Occipital lobe (tissue), 2 donors: ENCODE results near the gene CDR2L. TPM values are rescaled to one million over a fixed set of nuclear protein-coding genes. Genes with fewer than 3 reads are reported as not detected.
A peak's percentile ranks its signal among the peaks of the same experiment; 100 is the strongest.
"Not testable (repeated sequence)": the region's sequence is repeated elsewhere in the genome, so short reads cannot be mapped to it uniquely, and the experiment has no call there.

Source experiments
- DNase-seq: peaks from one replicate; lab custom pipeline; 2025; lab: John Stamatoyannopoulos, UW
- total RNA-seq: library from RNA; depleted of rRNA; stranded (reverse); fragments of >200 nt; gene quantifications from one replicate; pipeline ENCODE4 v1.2.3, GENCODE V29; 2014

Gene CDR2L
- total RNA-seq, 1 donor from 2014 or later = 4.5 TPM

GRCh38 chr17:74959826-74960515 is 27.5 kb upstream of the CDR2L start:
- DNase-seq = no peak

- DNase-seq = no peak
Observed at GRCh38 chr17:74960570-74961342, 26.7 kb upstream of the CDR2L start.

- DNase-seq = peak; percentile 67
Observed at GRCh38 chr17:74961657-74962350, 25.6 kb upstream of the CDR2L start.

- DNase-seq = peak; percentile 63
Observed at GRCh38 chr17:74962622-74963394, 24.6 kb upstream of the CDR2L start.

GRCh38 chr17:74963656-74964055 is 23.8 kb upstream of the CDR2L start:
- DNase-seq = no peak

- no peak for DNase-seq
Observed at GRCh38 chr17:74964246-74964761, 23.1 kb upstream of the CDR2L start.

GRCh38 chr17:74964988-74965622 is 22.3 kb upstream of the CDR2L start:
- DNase-seq = no peak

GRCh38 chr17:74968361-74968780 is 19.1 kb upstream of the CDR2L start:
- DNase-seq = no peak

GRCh38 chr17:74969501-74969900 is 17.9 kb upstream of the CDR2L start:
- DNase-seq = not testable (repeated sequence)

- DNase-seq = no peak
Observed at GRCh38 chr17:74970395-74970794, 17.0 kb upstream of the CDR2L start.

- DNase-seq = no peak
Observed at GRCh38 chr17:74971069-74971841, 16.2 kb upstream of the CDR2L start.

- DNase-seq = no peak
Observed at GRCh38 chr17:74971842-74972106, 15.7 kb upstream of the CDR2L start.

GRCh38 chr17:74972107-74972972 is 15.1 kb upstream of the CDR2L start, which contains the start of gene HID1:
HID1 (minus strand) TSS chr17:74972759; CDS start chr17:74972656, 103 bp downstream.
- peak; percentile 77 for DNase-seq

- DNase-seq = no peak
Observed at GRCh38 chr17:74972973-74973328, 14.5 kb upstream of the CDR2L start.

GRCh38 chr17:74975943-74976342 is 11.5 kb upstream of the CDR2L start:
- no peak for DNase-seq

- no peak for DNase-seq
Observed at GRCh38 chr17:74977802-74978201, 9.6 kb upstream of the CDR2L start.

GRCh38 chr17:74978240-74978639 is 9.2 kb upstream of the CDR2L start:
- DNase-seq = no peak

GRCh38 chr17:74979408-74980146 is 7.9 kb upstream of the CDR2L start:
- no peak for DNase-seq
